ENCODE measurements around the gene HNRNPLL. TPM values are rescaled to one million over a fixed set of nuclear protein-coding genes. Genes with fewer than 3 reads are reported as not detected.
"Not testable (repeated sequence)": the region's sequence is repeated elsewhere in the genome, so short reads cannot be mapped to it uniquely, and the experiment has no call there.

HNRNPLL gene
- total and polyA plus RNA-seq, 2 experiments from 2014 or later, result 42.5 to 53.4 TPM

DNA sequence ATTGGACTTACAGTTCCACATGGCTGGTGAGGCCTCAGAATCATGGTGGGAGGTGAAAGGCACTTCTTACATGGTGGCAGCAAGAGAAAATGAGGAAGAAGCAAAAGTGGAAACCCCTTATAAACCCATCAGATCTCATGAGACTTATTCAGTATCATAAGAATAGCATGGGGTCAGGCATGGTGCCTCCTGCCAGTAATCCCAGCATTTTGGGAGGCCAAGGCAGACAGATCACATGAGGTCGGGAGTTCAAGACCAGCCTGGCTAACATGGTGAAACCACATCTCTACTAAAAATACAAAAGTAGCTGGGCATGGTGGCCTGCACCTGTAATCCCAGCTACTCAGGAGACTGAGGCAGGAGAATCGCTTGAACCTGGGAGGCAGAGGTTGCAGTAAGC is 6.5 kb upstream of the HNRNPLL start:
- not testable (repeated sequence) for H3K36me3 Mint-ChIP-seq (ENCODE audit: low read depth); H3K27me3 Mint-ChIP-seq (ENCODE audit: insufficient read depth, low read depth, poor library complexity); H3K4me1 ChIP-seq (ENCODE audit: insufficient read depth); ATAC-seq; H3K4me3 ChIP-seq; H2AFZ ChIP-seq; H3K27ac ChIP-seq (ENCODE audit: low read depth); DNase-seq (ENCODE audit: low spot score); H3K27ac Mint-ChIP-seq; H3K4me2 ChIP-seq; H3K27me3 ChIP-seq (ENCODE audit: insufficient read depth); H3K36me3 ChIP-seq (ENCODE audit: insufficient read depth); H3F3A ChIP-seq (replicated peaks; ENCODE audit: low read depth); H4K20me1 ChIP-seq (replicated peaks; ENCODE audit: insufficient read depth); H3K79me2 ChIP-seq (replicated peaks; ENCODE audit: insufficient read depth); H3K9me3 Mint-ChIP-seq; H3K9me2 ChIP-seq (ENCODE audit: insufficient read depth); H3K4me3 Mint-ChIP-seq
- H3K4me1 Mint-ChIP-seq, result peaks cover 13% of the 10 kb centered on the region

DNA sequence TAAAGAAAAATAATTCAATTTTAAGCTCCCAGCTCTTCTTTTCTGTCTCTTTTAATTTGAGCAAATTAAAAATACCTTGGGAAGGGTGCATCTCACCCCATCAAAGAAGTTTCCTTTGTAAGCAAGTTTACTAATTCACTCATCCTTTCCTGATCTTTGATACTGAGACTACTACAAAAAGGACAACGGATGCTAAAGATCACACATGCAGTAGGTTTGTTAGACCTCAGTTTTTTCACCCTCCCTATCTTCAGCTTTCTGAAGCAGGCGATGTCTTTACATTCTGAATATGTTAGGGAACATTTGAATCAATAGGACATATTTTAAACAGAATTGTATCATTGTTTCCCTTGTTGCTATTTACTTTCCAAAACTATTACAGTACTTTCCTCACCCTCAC is 6.0 kb upstream of the HNRNPLL start:
- Histone ChIP-seq H3F3A (replicated peaks; ENCODE audit: low read depth) (no peaks in the 10 kb centered on the region), H3K4me2 (no peak overlapping the region), H3K79me2 (replicated peaks; ENCODE audit: insufficient read depth) (no peaks in the 10 kb centered on the region), H4K20me1 (replicated peaks; ENCODE audit: insufficient read depth) (no peaks in the 10 kb centered on the region), H3K27me3 (ENCODE audit: insufficient read depth) (no peaks in the 10 kb centered on the region), H3K9me2 (ENCODE audit: insufficient read depth) (no peaks in the 10 kb centered on the region), H3K36me3 (ENCODE audit: insufficient read depth) (no peaks in the 10 kb centered on the region), H2AFZ (no peak overlapping the region), H3K4me1 (ENCODE audit: insufficient read depth) (peaks cover 3% of the 10 kb centered on the region; the same call in 1 of the 2 replicates), H3K27ac (ENCODE audit: low read depth) (no peak overlapping the region), H3K4me3 (no peak overlapping the region)
- no peaks in the 10 kb centered on the region for H3K9me3 Mint-ChIP-seq
- no peak for DNase-seq (ENCODE audit: low spot score)
- no peak overlapping the region for H3K27ac Mint-ChIP-seq
- H3K4me3 Mint-ChIP-seq, result no peak overlapping the region
- H3K36me3 Mint-ChIP-seq (ENCODE audit: low read depth), result no peaks in the 10 kb centered on the region; the same call in 2 of the 3 replicates
- no peaks in the 10 kb centered on the region for H3K27me3 Mint-ChIP-seq (ENCODE audit: insufficient read depth, low read depth, poor library complexity)
- H3K4me1 Mint-ChIP-seq, result peaks cover 13% of the 10 kb centered on the region
- no peak for ATAC-seq
- no peak for TF ChIP-seq ZNF114 (CRISPR knock-in tag; IDR thresholded peaks at IDR 0.05)
- TF ChIP-seq EZH2 (IDR thresholded peaks at IDR 0.05; ENCODE audit: low read depth, unreplicated experiment), result no peak
- TF ChIP-seq, protein P1, sequence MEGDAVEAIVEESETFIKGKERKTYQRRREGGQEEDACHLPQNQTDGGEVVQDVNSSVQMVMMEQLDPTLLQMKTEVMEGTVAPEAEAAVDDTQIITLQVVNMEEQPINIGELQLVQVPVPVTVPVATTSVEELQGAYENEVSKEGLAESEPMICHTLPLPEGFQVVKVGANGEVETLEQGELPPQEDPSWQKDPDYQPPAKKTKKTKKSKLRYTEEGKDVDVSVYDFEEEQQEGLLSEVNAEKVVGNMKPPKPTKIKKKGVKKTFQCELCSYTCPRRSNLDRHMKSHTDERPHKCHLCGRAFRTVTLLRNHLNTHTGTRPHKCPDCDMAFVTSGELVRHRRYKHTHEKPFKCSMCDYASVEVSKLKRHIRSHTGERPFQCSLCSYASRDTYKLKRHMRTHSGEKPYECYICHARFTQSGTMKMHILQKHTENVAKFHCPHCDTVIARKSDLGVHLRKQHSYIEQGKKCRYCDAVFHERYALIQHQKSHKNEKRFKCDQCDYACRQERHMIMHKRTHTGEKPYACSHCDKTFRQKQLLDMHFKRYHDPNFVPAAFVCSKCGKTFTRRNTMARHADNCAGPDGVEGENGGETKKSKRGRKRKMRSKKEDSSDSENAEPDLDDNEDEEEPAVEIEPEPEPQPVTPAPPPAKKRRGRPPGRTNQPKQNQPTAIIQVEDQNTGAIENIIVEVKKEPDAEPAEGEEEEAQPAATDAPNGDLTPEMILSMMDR (conservative IDR thresholded peaks at IDR 0.05; ENCODE audit: low read depth in 2 of 2), result no peak
- TF ChIP-seq CREB1 (CRISPR knock-in tag; IDR thresholded peaks at IDR 0.05; ENCODE audit: low read depth), result no peak
- no peak for TF ChIP-seq NANOG (IDR thresholded peaks at IDR 0.05; ENCODE audit: borderline replicate concordance)
- TF ChIP-seq EZH2phosphoT487 (IDR thresholded peaks at IDR 0.05; ENCODE audit: unreplicated experiment), result no peak
- no peak for TF ChIP-seq STAT1 (IDR thresholded peaks at IDR 0.05; ENCODE audit: unreplicated experiment)
- TF ChIP-seq, protein P2, sequence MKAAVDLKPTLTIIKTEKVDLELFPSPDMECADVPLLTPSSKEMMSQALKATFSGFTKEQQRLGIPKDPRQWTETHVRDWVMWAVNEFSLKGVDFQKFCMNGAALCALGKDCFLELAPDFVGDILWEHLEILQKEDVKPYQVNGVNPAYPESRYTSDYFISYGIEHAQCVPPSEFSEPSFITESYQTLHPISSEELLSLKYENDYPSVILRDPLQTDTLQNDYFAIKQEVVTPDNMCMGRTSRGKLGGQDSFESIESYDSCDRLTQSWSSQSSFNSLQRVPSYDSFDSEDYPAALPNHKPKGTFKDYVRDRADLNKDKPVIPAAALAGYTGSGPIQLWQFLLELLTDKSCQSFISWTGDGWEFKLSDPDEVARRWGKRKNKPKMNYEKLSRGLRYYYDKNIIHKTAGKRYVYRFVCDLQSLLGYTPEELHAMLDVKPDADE (IDR thresholded peaks at IDR 0.05), result no peak
- TF ChIP-seq, protein P3, sequence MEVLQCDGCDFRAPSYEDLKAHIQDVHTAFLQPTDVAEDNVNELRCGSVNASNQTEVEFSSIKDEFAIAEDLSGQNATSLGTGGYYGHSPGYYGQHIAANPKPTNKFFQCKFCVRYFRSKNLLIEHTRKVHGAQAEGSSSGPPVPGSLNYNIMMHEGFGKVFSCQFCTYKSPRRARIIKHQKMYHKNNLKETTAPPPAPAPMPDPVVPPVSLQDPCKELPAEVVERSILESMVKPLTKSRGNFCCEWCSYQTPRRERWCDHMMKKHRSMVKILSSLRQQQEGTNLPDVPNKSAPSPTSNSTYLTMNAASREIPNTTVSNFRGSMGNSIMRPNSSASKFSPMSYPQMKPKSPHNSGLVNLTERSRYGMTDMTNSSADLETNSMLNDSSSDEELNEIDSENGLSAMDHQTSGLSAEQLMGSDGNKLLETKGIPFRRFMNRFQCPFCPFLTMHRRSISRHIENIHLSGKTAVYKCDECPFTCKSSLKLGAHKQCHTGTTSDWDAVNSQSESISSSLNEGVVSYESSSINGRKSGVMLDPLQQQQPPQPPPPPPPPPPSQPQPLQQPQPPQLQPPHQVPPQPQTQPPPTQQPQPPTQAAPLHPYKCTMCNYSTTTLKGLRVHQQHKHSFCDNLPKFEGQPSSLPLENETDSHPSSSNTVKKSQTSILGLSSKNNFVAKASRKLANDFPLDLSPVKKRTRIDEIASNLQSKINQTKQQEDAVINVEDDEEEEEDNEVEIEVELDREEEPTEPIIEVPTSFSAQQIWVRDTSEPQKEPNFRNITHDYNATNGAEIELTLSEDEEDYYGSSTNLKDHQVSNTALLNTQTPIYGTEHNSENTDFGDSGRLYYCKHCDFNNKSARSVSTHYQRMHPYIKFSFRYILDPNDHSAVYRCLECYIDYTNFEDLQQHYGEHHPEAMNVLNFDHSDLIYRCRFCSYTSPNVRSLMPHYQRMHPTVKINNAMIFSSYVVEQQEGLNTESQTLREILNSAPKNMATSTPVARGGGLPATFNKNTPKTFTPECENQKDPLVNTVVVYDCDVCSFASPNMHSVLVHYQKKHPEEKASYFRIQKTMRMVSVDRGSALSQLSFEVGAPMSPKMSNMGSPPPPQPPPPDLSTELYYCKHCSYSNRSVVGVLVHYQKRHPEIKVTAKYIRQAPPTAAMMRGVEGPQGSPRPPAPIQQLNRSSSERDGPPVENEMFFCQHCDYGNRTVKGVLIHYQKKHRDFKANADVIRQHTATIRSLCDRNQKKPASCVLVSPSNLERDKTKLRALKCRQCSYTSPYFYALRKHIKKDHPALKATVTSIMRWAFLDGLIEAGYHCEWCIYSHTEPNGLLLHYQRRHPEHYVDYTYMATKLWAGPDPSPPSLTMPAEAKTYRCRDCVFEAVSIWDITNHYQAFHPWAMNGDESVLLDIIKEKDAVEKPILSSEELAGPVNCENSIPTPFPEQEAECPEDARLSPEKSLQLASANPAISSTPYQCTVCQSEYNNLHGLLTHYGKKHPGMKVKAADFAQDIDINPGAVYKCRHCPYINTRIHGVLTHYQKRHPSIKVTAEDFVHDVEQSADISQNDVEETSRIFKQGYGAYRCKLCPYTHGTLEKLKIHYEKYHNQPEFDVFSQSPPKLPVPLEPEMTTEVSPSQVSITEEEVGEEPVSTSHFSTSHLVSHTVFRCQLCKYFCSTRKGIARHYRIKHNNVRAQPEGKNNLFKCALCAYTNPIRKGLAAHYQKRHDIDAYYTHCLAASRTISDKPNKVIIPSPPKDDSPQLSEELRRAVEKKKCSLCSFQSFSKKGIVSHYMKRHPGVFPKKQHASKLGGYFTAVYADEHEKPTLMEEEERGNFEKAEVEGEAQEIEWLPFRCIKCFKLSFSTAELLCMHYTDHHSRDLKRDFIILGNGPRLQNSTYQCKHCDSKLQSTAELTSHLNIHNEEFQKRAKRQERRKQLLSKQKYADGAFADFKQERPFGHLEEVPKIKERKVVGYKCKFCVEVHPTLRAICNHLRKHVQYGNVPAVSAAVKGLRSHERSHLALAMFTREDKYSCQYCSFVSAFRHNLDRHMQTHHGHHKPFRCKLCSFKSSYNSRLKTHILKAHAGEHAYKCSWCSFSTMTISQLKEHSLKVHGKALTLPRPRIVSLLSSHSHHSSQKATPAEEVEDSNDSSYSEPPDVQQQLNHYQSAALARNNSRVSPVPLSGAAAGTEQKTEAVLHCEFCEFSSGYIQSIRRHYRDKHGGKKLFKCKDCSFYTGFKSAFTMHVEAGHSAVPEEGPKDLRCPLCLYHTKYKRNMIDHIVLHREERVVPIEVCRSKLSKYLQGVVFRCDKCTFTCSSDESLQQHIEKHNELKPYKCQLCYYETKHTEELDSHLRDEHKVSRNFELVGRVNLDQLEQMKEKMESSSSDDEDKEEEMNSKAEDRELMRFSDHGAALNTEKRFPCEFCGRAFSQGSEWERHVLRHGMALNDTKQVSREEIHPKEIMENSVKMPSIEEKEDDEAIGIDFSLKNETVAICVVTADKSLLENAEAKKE (CRISPR knock-in tag; IDR thresholded peaks at IDR 0.05), result no peak
- no peak for TF ChIP-seq POLR2AphosphoS5 (IDR thresholded peaks at IDR 0.05; ENCODE audit: low read depth)
- no peak for TF ChIP-seq ZNF331 (CRISPR knock-in tag; IDR thresholded peaks at IDR 0.05; ENCODE audit: low read depth)
